GM18511 (cell line): Measurements from ENCODE around the gene PTPA.
A peak's percentile ranks its signal among the peaks of the same experiment; 100 is the strongest.

Experiments
- ATAC-seq: cut with Tn5 transposase; IDR thresholded peaks from one replicate; pipeline ENCODE4 v1.9.1; 2021; ENCODE audit warnings: mild to moderate bottlenecking, moderate library complexity; ENCODE audit not compliant: unreplicated experiment

The PTPA gene

DNA sequence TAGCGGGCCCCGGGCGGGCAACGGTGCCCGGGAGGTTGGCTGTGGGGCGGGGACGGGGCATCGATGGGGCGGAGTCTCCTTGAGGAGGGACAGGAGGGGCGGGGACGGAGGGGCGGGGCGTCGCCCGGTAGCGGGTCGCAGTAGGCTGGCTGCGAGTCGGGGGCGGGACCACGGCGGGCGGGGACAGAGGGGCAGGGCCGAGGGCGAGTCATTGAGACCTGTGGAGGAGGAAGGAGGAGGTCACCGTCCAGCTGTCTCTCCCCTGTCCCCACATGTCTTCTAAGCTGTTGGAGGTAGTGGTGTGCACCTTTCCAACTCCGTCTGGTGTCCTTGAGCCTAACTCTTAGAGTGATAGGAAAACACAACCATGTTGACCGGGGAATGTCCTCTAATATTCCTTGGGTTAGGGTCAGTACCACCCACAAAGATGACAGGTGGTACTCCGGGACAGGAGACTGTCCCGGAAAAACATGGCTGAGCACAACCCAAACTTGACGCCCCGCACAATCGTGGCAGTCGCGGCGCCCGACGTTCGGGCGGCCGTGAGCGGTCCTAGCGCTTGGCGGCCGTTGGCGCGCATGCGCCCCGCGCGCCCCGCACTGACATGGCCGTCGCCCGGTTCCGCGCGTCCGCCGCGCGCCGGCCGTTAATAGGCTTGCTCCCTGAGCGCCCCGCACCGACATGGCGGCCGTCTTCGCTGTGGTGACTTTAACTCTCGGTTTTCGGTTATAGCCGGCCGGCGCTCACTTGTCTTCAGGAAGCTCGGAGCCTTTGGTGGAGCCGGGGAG, at the start of gene PTPA, which contains the start of gene CRAT:
Gene PTPA, plus strand, starts transcription at position 676 of the 788 bp plus-strand sequence. CDS start 186 bp downstream, outside the sequence.
Gene CRAT, minus strand, starts transcription at position 54 of the 788 bp plus-strand sequence. CDS start 284 bp downstream, outside the sequence.
- ATAC-seq = peak; percentile 83

DNA sequence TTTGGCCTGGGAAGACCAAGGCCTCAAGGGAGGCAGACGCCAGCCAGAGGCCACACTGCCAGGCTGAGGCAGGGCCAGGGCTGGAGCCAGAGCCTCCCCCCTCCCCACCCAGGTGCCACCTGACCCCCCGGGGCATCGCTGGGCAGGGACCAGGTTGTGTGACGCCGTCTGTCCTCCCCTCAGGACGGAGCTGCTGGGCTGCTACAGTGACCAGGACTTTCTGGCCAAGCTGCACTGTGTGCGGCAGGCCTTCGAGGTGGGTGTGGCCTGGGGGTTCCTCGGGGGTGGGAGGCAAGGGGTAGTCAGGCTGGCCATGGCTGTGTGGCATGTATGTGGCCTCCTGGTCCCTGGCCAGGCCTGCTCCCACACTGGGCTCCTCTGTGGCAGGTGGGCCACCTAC, 48.2 kb upstream of the PTPA start:
- ATAC-seq = no peak

DNA sequence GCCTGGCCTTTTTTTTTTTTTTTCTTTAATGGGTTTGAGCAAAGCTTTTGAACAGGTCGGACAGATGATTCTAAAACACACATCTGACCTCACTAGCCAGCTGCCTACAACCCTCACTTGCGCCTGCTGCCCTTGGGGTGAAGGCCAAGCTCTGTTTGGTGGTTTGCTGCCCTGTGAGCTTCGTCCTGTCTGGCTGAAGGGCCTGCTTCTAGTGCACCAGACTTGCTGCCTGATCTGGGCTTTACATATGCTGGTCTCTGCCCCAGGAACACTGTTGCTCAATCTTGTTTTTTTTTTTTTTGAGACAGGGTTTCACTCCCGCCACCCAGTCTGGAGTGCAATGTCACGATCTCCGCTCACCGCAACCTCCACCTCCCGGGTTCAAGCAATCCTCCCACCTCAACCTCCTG, 46.7 kb upstream of the PTPA start:
- ATAC-seq = no peak

DNA sequence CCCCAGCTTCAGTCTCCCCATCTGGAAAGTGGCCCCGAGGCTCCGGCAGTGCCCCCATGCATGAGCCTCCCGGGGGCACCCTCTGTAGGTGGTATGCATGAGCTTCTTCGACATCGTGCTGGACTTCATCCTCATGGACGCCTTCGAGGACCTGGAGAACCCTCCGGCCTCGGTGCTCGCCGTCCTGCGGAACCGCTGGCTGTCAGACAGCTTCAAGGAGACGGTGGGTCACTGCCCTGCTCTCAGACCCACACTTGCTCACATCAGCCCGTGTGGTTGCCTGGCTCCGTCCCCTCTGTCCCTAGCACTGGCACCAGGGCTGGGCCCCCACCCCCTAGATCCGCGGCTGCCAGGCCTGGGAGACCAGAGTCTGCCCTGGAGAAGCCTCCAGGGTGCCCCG, 43.1 kb upstream of the PTPA start:
- no peak for ATAC-seq

DNA sequence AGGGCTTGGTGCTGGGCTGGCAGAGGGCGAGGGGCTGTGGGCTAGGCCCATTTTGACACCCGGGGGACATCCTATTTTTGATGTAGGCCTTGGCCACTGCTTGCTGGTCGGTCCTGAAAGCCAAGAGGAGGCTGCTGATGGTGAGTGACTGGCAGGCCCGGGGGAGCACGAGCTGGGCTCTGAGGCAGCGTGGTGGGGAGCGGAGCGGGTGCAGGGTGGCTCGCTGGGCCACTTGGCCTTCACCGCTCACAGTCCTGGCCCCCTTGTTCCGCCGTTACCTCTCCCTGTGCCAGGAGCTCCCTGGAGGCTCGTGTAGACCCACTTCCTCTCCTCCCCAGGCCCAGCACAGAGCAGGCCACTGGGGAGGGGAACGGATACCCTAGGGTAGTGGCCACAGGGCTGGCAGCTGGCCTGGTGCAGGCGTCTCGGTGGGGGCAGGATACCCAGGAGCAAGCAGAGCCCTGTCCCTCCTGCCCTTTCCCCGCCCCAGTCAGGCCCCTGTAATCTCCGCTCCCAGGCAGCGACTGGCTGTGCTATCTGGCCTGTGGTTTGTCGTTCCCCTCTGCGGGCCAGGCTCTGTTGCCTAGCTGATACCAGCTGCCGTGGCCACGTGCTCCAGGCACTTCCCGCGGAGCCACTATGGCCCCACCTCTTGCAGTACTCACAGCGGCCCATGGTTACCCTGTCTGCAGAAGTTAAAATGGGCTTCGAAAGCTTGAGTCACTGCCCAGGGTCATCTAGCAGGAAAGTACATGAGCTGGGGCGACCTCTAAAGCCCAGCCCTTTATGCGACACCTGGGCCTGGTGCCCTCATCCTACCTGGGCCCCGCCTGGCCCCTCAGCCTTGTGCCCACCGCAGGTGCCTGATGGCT, 42.0 kb upstream of the PTPA start:
- ATAC-seq = peak; percentile 68

DNA sequence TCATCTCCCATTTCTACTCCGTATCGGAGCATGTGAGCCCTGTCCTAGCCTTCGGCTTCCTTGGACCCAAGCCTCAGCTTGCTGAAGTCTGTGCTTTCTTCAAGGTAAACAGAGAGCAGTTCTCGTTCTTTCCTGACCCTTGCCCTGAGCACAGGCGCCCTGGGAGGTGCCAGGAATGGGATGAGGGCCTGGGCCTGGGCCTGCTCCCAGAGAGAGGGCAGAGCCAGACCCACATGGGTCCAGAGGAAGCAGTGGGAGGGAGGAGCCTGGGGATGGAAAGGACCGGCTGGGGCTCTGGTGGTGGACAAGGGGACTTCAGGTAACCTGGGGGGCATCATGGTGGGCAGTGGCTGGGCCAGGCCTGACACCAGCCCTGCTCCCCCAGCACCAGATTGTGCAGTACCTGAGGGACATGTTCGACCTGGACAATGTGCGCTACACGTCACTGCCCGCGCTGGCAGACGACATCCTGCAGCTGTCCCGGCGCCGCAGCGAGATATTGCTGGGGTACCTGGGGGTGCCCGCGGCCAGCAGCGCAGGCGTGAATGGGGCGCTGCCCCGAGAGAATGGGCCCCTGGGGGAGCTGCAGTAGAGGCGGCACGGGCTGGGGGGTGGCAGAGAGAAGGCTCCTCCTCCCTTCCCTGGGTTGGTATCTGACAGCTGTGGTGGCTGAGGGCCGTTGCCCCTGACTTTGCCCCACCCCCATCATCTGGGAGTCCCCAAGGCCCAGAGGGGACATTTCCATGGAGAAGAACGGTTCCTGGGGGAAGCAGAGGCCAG, 41.2 kb upstream of the PTPA start:
- no peak for ATAC-seq

DNA sequence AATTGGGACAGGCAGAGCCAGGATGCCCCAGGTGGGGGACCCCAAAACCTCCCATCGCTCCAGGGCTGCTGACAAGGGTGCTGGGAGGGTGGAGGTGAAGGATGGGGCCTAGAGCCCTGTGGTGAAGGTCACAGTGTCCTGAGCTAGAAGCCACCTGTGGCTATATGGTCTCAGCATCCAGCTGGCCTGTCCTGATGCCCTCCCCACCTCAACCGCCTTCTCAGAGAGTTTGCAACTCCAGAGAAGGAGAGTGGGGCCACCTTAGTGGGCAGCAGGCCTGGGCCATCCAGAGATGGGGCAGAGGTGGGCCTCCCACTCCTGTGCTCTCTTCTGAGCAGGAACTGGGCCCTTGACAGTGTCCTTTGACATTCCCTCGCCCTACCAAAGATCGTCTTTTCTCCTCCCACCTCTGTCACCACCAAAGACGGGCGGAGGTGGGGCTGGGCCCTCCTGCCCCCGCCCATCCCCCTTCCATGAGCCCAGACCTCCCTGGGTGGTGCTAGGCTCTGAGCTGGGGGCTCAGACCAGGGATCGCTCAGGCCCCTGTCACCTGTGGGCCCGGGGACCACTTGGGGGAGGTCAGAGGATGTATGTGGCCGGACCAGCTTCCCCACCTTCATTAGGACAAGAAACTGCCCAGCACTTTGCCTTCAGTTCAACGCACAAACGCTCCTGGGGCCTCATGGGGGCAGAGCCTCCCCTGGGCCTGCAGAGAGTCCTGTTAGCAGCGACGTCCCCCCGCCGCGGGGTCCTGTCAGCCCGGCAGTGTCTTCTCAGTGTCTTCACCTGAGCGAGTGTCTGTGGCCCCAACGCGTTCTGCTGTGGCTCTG, 40.3 kb upstream of the PTPA start:
- ATAC-seq = no peak

DNA sequence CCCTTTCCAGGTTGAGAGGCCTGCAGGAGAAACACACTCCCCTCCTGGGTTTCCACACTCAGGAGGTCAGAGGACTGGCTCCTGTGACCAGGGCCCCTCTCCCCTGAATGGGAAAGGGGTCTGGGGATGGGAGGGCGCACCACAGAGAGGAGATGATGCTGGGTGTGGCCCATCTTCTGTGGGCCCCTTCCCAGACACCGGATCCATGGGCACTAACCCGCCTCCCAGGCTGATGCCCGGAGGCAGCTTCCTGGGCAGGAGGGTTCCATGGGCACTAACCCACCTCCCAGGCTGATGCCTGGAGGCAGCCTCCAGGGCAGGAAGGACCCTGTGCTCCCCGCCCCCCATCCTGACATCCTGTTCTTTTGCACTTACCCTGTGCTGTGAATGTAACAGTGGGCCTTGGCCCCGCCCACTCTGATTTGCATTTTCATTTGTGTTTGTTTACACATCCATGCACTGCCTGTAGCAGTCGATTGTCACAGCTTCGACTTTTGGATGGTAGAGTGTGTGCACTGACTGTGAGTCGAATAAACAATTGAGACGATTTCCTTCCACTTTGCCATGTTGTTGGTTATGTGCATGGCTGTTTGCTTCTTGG, 39.6 kb upstream of the PTPA start:
- no peak for ATAC-seq

DNA sequence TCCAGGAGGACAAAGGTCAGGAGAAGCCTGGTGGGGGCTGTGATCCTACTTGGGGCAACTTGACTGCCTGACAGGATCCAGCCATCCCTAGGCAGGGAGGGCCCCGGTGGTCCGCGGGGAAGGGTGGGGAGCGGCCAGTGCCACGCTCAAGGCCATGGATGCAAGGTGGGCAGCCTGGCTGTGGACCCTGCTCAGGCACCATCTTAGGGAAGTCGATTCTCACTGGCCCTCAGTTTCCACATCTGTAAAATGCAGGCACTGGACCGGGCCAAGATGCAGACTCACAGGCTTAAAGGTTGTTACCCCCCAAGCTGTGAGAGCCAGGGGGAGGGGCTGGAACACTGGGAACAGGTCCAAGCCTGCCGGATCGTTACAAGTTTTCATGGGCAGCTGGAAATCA, 39.0 kb upstream of the PTPA start:
- ATAC-seq = no peak

DNA sequence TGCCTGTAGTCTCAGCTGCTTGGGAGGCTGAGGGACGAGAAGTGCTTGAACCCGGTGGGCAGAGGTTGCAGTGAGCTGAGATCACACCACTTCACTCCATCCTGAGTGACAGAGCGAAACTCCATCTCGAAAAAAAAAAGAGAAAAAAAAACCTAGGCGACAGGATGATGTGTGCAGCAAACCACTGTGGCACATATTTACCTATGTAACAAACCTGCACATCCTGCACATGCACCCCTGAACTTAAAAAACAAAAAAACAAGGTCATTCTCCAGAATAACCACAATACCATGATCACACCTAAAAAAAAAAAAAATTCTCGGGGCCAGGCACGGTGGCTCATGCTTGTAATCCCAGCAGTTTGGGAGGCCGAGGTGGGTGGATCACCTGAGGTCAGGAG, 37.8 kb upstream of the PTPA start:
- no peak for ATAC-seq

DNA sequence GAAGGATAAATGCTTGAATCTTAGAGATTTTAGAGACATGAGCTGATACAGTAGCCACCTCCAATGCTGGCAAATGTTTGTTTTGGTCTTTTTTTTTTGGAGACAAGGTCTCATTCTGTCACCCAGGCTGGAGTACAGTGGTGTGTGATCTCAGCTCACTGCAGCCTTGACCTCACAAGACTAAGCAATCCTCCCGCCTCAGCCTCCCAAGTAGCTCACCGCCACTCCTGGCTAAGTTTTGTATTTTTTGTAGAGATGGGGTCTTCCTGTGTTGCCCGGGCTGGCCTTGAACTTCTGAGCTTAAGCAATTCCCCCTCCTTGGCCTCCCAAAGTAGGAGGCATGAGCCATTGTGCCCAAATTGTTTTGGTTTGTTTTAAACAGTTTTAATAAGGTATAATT, 37.1 kb upstream of the PTPA start:
- no peak for ATAC-seq

DNA sequence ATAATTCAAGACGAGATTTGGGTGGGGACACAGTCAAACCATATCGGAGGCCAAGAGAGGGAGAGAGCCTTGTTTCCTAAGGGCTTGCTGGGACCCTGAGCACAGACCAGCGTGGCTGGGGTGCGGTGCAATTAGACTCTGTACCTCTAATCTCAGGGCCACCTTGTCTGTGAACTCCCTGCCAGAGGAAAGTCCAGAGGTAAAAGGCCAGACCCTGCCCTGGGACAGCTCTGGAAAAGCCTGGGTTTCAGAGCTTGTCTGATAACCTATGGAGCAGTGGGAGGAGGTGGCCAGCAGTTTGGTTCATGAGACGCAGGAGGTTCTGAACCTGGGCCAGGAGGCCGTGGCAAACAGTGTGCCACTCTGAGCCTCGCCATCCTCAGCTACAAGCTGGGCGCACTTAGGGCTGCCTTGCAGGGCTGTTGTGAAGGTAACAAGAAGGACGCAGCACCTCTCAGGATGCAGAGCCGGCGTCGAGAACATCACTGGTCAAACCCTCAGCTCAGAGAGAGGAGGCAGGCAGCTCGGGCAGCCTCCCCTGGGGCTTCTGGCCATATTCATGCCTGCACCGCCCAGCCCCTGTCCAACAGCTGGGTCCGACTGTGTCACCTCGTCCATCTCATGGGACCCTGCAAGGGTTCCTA, 35.1 kb upstream of the PTPA start:
- no peak for ATAC-seq

DNA sequence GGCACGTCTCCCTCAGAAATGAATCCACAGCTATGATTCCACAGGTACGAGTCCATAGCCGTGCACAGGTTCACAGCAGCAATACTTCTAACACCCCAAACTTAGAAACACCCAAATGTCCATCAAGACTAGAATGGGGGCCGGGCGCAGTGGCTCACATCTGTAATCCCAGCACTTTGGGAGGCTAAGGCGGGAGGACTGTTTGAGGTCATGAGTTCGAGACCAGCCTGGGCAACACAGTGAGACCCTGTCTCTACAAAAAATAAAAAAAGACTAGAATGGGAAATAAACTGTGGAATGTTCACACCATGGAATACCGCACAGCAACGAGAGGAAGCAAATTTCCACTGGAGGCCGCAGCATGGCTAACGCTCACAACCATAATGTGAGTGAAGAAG, 34.6 kb upstream of the PTPA start:
- no peak for ATAC-seq

DNA sequence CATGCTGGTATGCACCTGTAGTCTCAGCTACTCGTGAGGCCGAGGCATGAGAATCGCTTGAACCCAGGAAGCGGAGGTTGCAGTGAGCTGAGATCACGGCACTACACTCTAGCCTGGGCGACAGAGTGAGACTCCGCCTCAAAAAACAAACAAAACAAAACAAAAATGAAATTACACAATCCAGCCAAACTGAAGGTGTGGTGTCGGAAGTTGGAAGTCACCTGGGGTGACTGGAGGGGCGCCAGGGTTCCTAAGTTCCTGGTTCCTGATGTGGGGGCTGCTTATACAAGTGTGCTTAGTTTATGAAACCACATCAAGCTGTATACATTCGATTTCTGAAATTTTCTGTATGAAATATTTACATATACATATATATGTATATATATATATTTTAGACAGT, 34.0 kb upstream of the PTPA start:
- ATAC-seq = no peak

DNA sequence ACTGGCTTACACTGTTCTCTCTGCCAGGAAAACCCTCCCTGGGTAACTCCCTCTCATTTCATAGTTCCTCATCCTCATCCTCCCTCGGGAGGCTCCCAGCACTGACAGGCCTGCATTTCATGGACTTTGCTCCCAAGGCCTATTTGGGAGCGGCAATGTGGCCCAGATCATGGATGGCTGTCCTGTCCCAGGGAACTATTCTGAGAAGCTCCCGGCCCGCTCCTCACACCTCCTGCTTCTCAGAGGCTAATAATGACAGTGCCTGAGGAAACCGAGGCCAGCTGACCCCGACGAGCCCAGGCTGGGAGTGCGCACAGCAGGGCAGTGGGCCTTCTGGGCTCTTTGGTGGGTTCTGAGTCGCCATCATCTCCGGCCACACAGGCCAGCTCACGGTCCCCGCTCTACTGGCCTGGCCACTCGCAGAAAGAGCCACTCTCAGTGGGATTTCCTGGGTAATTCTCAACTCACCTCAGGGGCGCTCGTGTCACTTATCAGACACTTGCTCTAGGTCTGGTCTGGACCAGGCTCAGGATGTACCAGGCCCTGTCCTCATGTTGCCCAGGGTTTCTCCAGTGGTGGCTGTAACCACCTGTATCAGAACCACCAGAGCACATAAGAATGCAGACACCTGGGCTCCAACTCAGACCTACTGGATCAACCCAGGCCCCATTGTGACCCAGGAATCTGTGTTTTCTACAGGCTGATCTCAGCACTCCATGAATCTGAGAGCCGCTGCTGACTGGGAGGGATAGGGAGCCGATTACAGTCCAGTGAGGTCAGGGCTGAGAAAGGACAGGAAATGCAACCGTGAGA, 32.3 kb upstream of the PTPA start:
- no peak for ATAC-seq

DNA sequence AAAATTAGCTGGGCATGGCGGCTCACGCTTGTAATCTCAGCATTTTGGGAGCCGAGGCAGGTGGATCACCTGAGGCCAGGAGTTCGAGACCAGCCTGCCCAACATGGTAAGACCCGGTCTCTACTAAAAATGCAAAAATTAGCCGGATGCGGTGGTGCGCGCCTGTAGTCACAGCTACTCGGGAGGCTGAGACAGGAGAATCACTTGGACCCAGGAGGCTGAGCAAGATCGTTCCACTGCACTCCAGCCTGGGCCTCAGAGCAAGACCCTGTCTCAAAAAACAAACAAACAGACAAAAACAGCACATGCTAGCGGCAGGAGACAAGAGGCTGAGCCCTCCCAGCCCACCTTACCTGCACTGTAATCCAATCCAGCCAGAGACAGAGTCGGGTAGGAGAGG, 31.4 kb upstream of the PTPA start:
- no peak for ATAC-seq

DNA sequence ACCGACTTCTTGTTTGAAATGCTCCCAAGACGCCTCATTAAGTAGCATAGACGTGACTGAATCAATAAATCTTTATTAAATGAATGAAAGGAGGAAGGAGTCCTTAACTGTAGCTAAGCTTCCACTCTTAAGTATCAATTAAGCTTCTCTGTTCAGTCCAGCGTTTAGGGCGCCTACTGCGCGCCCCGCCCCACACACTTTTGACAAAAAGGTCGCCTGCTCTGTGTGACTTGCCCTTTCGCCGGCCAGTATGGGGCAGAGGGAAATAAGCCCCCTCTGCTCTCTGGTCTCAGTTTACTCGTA, 31.0 kb upstream of the PTPA start:
- ATAC-seq = no peak

DNA sequence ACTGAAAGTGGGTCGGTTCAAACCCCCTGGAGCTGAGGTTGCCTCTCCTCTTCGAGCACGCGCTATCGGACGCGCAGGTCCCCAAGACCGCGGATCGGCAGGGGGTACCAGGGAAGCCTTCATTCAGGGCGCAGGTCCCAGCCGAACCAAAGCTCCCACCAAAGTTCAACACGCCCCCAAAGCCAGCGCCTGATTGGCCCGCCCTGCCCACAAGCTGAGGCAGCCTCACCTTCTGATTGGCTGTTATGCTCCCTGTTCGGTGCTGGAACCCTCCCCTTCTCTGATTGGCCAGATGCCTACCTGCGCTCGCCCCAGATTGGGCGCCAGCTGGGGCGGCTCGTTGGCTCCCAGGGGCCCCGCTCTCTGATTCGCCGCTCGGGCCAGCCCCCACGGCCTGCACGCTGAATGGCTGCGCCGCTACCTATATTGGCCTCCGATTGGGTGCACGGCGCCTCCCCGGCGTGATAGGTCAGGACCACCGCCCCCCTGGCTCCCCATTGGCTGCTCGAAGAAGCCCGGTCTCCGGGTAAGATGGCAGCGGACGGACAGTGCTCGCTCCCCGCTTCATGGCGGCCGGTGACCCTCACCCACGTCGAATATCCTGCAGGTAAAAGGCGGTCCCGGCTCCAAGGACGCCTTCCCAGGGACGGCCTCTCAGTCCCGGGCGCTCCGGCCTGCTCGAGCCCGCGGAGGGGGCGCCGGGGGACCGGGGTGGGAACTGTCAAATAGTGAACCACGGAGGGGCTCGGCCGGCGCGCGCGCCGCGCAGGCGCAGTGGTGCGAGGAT, 30.4 kb upstream of the PTPA start, which contains the start of gene DOLPP1:
Gene DOLPP1, plus strand, starts transcription at position 511 of the 787 bp plus-strand sequence. Its CDS starts 21 bp downstream, at position 532.
- ATAC-seq = peak; percentile 95
